ENCODE measurements around the gene ALG14. TPM values are rescaled to one million over a fixed set of nuclear protein-coding genes. Genes with fewer than 3 reads are reported as not detected.

ALG14 gene
- total and polyA plus RNA-seq, 2 donors (not counting 3 experiments of a cell fraction or from before 2014, with no cell fraction given), result 2.6 to 8.6 TPM

- Histone ChIP-seq H3K27me3 (ENCODE audit: control insufficient read depth in 2 of 2, insufficient read depth in 2 of 2, low read length in 2 of 2) (peaks cover 27 to 32% of the 10 kb centered on the region in 2 experiments), H3K27ac (ENCODE audit: insufficient read depth, low read depth, low read length) (no peak overlapping the region), H3K4me1 (ENCODE audit: control insufficient read depth, extremely low read depth, insufficient read depth, low read length) (no peaks in the 10 kb centered on the region), H3K79me2 (ENCODE audit: control insufficient read depth, insufficient read depth, low read length) (no peaks in the 10 kb centered on the region), H3K4me2 (ENCODE audit: insufficient read depth, low read length) (no peak overlapping the region), H3K9me3 (replicated peaks; ENCODE audit: control insufficient read depth, insufficient read depth, low read length) (no peaks in the 10 kb centered on the region), H3K4me3 (replicated peaks in 1 of 3; ENCODE audit: insufficient read depth in 1 of 3, low read depth in 1 of 3, low read length in 3 of 3) (no peak overlapping the region), H3K36me3 (ENCODE audit: control insufficient read depth in 2 of 2, extremely low read depth in 1 of 2, insufficient read depth in 2 of 2, low read length in 2 of 2) (no peaks in the 10 kb centered on the region), H3K9ac (replicated peaks; ENCODE audit: extremely low read depth, insufficient read depth, low read length) (no peak overlapping the region), H4K20me1 (replicated peaks; ENCODE audit: control insufficient read depth, extremely low read depth, insufficient read depth, low read length) (no peaks in the 10 kb centered on the region), H2AFZ (ENCODE audit: low read depth, low read length) (no peak overlapping the region), H3K9me1 (replicated peaks; ENCODE audit: control insufficient read depth, extremely low read depth, insufficient read depth, low read length) (no peaks in the 10 kb centered on the region)
- dilution Hi-C loops (cut with MboI; ENCODE audit: extremely low pct_ligation_motif_present, low sequenced_read_pairs), result no loop called here
- POLR2A ChIA-PET, result no interaction called here
- no peak for TF ChIP-seq MAX (IDR thresholded peaks at IDR 0.05; ENCODE audit: insufficient read depth, insufficient read length)
- no peak for TF ChIP-seq JUN (IDR thresholded peaks at IDR 0.05; ENCODE audit: borderline replicate concordance, insufficient read depth, insufficient read length, low read depth)
- no peak for TF ChIP-seq MYC (IDR thresholded peaks at IDR 0.05; ENCODE audit: low read depth, low read length)
- no peak for TF ChIP-seq EZH2 (IDR thresholded peaks at IDR 0.05; ENCODE audit: borderline replicate concordance, low read depth, low read length, severe bottlenecking)
- TF ChIP-seq POLR2A (IDR thresholded peaks at IDR 0.05; ENCODE audit: low read depth, low read length), result no peak
- no peak for TF ChIP-seq CTCF (IDR thresholded peaks at IDR 0.05; ENCODE audit: extremely low read depth in 1 of 2, insufficient read depth in 1 of 2, low read depth in 1 of 2, low read length in 2 of 2)
- no peak for TF ChIP-seq POLR2AphosphoS5 (IDR thresholded peaks at IDR 0.05; ENCODE audit: insufficient read depth, low read depth, low read length)
- no peak for TF ChIP-seq FOS (IDR thresholded peaks at IDR 0.05; ENCODE audit: borderline replicate concordance, insufficient read depth, low read length)
- no peak for FAIRE-seq
- intact Hi-C loops (cut with micrococcal nuclease), result loop anchor here (5.0 to 10.0 kb wide), 2 partner anchors 46 to 116 kb away; partner anchors contain the start of genes ALG14 and RWDD3
- CTCF ChIA-PET, result interaction anchor here (1.2 to 2.2 kb wide), 4 partner anchors 21 to 115 kb away, joined by 4 to 17 read pairs (median 6); partner anchors contain the start of gene RWDD3
- no peak for DNase-seq (ENCODE audit: low read depth, low spot score)
- BruUV-seq (replicated peaks), result no TSS peak
Measured at GRCh38 chr1:95118710-95119109, 46.0 kb upstream of the ALG14 start.

Measured in endothelial cell of umbilical vein (primary cell).